Vagina (tissue), 2 donors: ENCODE measurements around the gene S100A7. TPM values are rescaled to one million over a fixed set of nuclear protein-coding genes. Genes with fewer than 3 reads are reported as not detected.

Experiments used
- DNase-seq, 2 donors: peaks; one replicate each; pipeline ENCODE4 v3.0.0-alpha.2; 2017; ENCODE audit errors: extremely low spot score in 2 of 2
- H3K27ac ChIP-seq: fragments of 200-600 bp; sonication (generic); one replicate; pipeline ENCODE4 v1.5.1; 2019
- H3K27me3 ChIP-seq: fragments of 200-600 bp; sonication (generic); one replicate; pipeline ENCODE4 v1.5.1; 2019
- H3K36me3 ChIP-seq, 2 donors: fragments of 200-600 bp; sonication (generic); one replicate each; pipeline ENCODE4 v1.5.1; 2017 to 2019
- H3K4me1 ChIP-seq: fragments of 200-600 bp; sonication (generic); one replicate; pipeline ENCODE4 v1.5.1; 2019
- H3K4me3 ChIP-seq, 2 donors: fragments of 200-600 bp; sonication (generic); 1 replicate in 1 of 2; 2 replicates in 1 of 2; pipeline ENCODE4 v1.5.1; 2016 to 2019
- H3K9me3 ChIP-seq: fragments of 200-600 bp; sonication (generic); one replicate; pipeline ENCODE4 v1.5.1; 2019
- CTCF ChIP-seq, 3 experiments: fragments of 450-650 bp in 2 of 3; fragments of 200-600 bp in 1 of 3; sonication (generic) in 1 of 3; IDR thresholded peaks; one replicate each; pipeline ENCODE4 v1.5.1; 2017 to 2019; ENCODE audit warnings: antibody characterized with exemption in 3 of 3, mild to moderate bottlenecking in 2 of 3, moderate library complexity in 2 of 3
- POLR2A ChIP-seq, 2 donors: fragments of 450-650 bp; IDR thresholded peaks; one replicate each; pipeline ENCODE4 v1.6.1; 2017; ENCODE audit warnings: antibody characterized with exemption in 2 of 2, mild to moderate bottlenecking in 2 of 2, moderate library complexity in 2 of 2
- POLR2AphosphoS5 ChIP-seq, 2 donors: sonication (generic); formaldehyde crosslinking; IDR thresholded peaks; one replicate each; pipeline ENCODE4 v1.9.0; 2017; ENCODE audit warnings: antibody characterized with exemption in 2 of 2, mild to moderate bottlenecking in 2 of 2, low read depth in 1 of 2; ENCODE audit not compliant: insufficient read depth in 1 of 2
- intact Hi-C: fragments of 100-400 bp; cut with DNase I; formaldehyde crosslinking; loops from one replicate; pipeline ENCODE4 v1.15.1; 2023
- total RNA-seq: library from RNA; depleted of rRNA; stranded (reverse); fragments of >200 nt; gene quantifications from one replicate; pipeline ENCODE4 v1.2.3, GENCODE V29; 2016

Gene S100A7
- total RNA-seq, 1 donor from 2014 or later: 36.6 TPM

DNA sequence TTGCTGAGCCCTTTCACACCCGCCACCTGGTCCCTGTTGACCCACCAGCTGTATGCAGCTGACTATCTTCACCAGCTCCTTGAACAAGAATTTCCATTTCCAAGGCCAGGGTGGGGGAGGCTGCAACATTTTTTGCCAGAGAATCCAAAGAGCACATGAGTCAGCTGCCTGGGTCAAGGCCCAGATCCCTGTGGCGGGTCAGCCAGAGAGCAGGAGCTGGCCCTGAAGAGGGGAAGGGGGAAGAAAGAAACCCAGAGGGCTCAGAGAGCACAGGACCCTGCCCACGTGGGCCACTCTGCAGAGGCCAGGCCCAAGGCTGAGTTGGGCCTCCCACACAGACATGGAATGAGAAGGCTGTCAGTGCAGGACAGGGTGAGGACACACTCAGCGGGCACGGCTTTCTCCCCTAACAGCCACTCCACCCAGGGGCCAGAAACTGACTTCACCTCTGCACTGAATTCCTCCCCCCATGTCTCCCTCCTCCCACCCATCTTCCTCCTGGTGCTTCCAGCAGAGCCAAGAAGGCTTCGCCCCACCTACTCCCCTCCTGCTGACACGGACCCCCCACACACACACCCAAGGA lies 46.5 kb upstream of the S100A7 start:
- no peaks in the 10 kb centered on the region for H3K36me3 ChIP-seq
- intact Hi-C loops: no loop called here
- no peaks in the 10 kb centered on the region for H3K9me3 ChIP-seq
- H3K4me3 ChIP-seq: peak overlapping the region in 1 of 2 donors; percentile 18
- no peaks in the 10 kb centered on the region for H3K27me3 ChIP-seq
- no peak for TF ChIP-seq CTCF (IDR thresholded peaks at IDR 0.05)
- TF ChIP-seq POLR2AphosphoS5 (IDR thresholded peaks at IDR 0.05; ENCODE audit: insufficient read depth in 1 of 2, low read depth in 1 of 2): peak; percentile 88 to 93
- peak; percentile 96 to 98 for DNase-seq
- H3K4me1 ChIP-seq: peaks cover 36% of the 10 kb centered on the region
- peak overlapping the region; percentile 88 for H3K27ac ChIP-seq

DNA sequence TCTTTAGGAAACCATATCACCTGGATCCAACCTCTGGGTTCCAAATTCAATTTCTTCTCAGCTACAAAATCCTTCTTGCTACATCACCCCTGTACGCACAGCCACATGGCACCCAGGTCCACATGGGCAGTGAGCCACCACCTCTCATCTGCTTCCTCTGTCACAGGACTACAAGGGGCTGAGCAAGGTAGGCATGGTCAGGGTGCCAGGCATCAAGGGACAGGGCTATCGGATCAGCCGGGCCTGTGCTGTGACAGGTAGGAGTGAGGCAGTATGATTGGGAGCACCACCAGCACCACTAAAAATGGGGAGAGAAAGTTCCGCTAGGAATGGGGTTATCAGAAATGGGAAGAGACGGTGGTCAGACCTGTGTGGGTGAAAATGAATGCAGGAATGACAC lies 45.9 kb upstream of the S100A7 start:
- intact Hi-C loops: no loop called here
- H3K9me3 ChIP-seq: no peaks in the 10 kb centered on the region
- peaks cover 36% of the 10 kb centered on the region for H3K4me1 ChIP-seq
- H3K36me3 ChIP-seq: no peaks in the 10 kb centered on the region
- peak overlapping the region; percentile 88 for H3K27ac ChIP-seq
- TF ChIP-seq CTCF (IDR thresholded peaks at IDR 0.05) (no peak), POLR2AphosphoS5 (IDR thresholded peaks at IDR 0.05; ENCODE audit: insufficient read depth in 1 of 2, low read depth in 1 of 2) (no peak), POLR2A (IDR thresholded peaks at IDR 0.05) (no peak)
- no peak for DNase-seq
- no peaks in the 10 kb centered on the region for H3K27me3 ChIP-seq
- H3K4me3 ChIP-seq: peak overlapping the region in 1 of 2 donors; percentile 18

- intact Hi-C loops: no loop called here
- Histone ChIP-seq H3K27me3 (no peaks in the 10 kb centered on the region), H3K4me3 (no peak overlapping the region), H3K27ac (peak overlapping the region; percentile 88), H3K9me3 (no peaks in the 10 kb centered on the region), H3K4me1 (peaks cover 36% of the 10 kb centered on the region), H3K36me3 (no peaks in the 10 kb centered on the region)
- no peak for TF ChIP-seq POLR2A (IDR thresholded peaks at IDR 0.05)
- TF ChIP-seq POLR2AphosphoS5 (IDR thresholded peaks at IDR 0.05; ENCODE audit: insufficient read depth in 1 of 2, low read depth in 1 of 2): no peak
- no peak for TF ChIP-seq CTCF (IDR thresholded peaks at IDR 0.05)
- peak in 1 of 2 donors; percentile 12 for DNase-seq
Observed at GRCh38 chr1:153505576-153505975, 45.1 kb upstream of the S100A7 start.

- intact Hi-C loops: no loop called here
- H3K4me1 ChIP-seq: peaks cover 36% of the 10 kb centered on the region
Observed at GRCh38 chr1:153503766-153504165, 43.3 kb upstream of the S100A7 start.

More at GRCh38 chr1:153503766-153504165, 43.3 kb upstream of the S100A7 start:
- DNase-seq: peak in 1 of 2 donors; percentile 12
- Histone ChIP-seq H3K27ac (no peak overlapping the region), H3K9me3 (no peaks in the 10 kb centered on the region), H3K4me3 (no peak overlapping the region), H3K27me3 (no peaks in the 10 kb centered on the region), H3K36me3 (no peaks in the 10 kb centered on the region)
- TF ChIP-seq CTCF (IDR thresholded peaks at IDR 0.05): no peak
- TF ChIP-seq POLR2A (IDR thresholded peaks at IDR 0.05): no peak
- TF ChIP-seq POLR2AphosphoS5 (IDR thresholded peaks at IDR 0.05; ENCODE audit: insufficient read depth in 1 of 2, low read depth in 1 of 2): no peak
